Stomach (tissue), 9 donors: ENCODE data around the gene CCNK. TPM values are rescaled to one million over a fixed set of nuclear protein-coding genes. Genes with fewer than 3 reads are reported as not detected.

Source experiments
- DNase-seq, 2 donors: peaks; one replicate each; pipeline versions ENCODE4 v3.0.0 to v3.0.0-alpha.2; 2013 to 2019
- H3K27ac ChIP-seq, 5 donors: fragments of 200-600 bp in 4 of 5; sonication (generic) in 4 of 5; one replicate each; pipeline ENCODE4 v1.5.1; 2013 to 2019; ENCODE audit warnings: mild to moderate bottlenecking in 1 of 5, moderate library complexity in 1 of 5
- H3K27me3 ChIP-seq, 3 donors: fragments of 200-600 bp; sonication (generic); one replicate each; pipeline ENCODE4 v1.5.1; 2017 to 2019; ENCODE audit warnings: mixed run types in 1 of 3
- H3K36me3 ChIP-seq, 4 donors: fragments of 200-600 bp; sonication (generic); 1 replicate in 3 of 4; 2 replicates in 1 of 4; pipeline ENCODE4 v1.5.1; 2016 to 2019
- H3K4me1 ChIP-seq, 4 donors: fragments of 200-600 bp; sonication (generic); one replicate each; pipeline ENCODE4 v1.5.1; 2016 to 2019
- H3K4me3 ChIP-seq, 4 donors: fragments of 200-600 bp; sonication (generic) in 3 of 4; one replicate each; pipeline ENCODE4 v1.5.1; 2016 to 2019; ENCODE audit warnings: mild to moderate bottlenecking in 1 of 4
- H3K9me3 ChIP-seq, 4 donors: fragments of 200-600 bp; sonication (generic); one replicate each; pipeline ENCODE4 v1.5.1; 2016 to 2019
- CTCF ChIP-seq, 7 experiments: fragments of 450-650 bp in 4 of 7; fragments of 200-600 bp in 3 of 7; sonication (generic) in 3 of 7; IDR thresholded peaks; one replicate each; pipeline ENCODE4 v1.5.1; 2016 to 2019; ENCODE audit warnings: antibody characterized with exemption in 7 of 7, control low read depth in 2 of 7, mild to moderate bottlenecking in 1 of 7
- EP300 ChIP-seq: sonication (generic); formaldehyde crosslinking; IDR thresholded peaks from one replicate; pipeline ENCODE4 v1.6.1; 2017; ENCODE audit warnings: antibody characterized with exemption
- POLR2A ChIP-seq, 4 donors: fragments of 450-650 bp; IDR thresholded peaks; one replicate each; pipeline ENCODE4 v1.6.1; 2016; ENCODE audit warnings: antibody characterized with exemption in 4 of 4, control low read depth in 2 of 4, mild to moderate bottlenecking in 1 of 4, moderate library complexity in 1 of 4
- POLR2AphosphoS5 ChIP-seq, 3 donors: sonication (generic); formaldehyde crosslinking; IDR thresholded peaks; one replicate each; pipeline ENCODE4 v1.6.1; 2016; ENCODE audit warnings: antibody characterized with exemption in 3 of 3
- WGBS, 5 donors: extraction: QIAGEN DNeasy Blood & Tissue Kit in 3 of 5; methylation state at CpG; one replicate each; pipeline versions ENCODE4 v1.1.5 to v1.1.7; 2013 to 2018; 5-methylcytosine and 5-hydroxymethylcytosine counted together
- intact Hi-C: fragments of 100-400 bp; cut with DNase I; formaldehyde crosslinking; loops from one replicate; pipeline ENCODE4 v1.15.1; 2023; ENCODE audit warnings: low total_unique reads
- polyA plus RNA-seq, 3 donors: library from polyadenylated mRNA; stranded (reverse); fragments of 200-250 nt; gene quantifications; one replicate each; pipeline ENCODE4 v1.2.3, GENCODE V29; 2013
- total RNA-seq, 5 donors: library from RNA; depleted of rRNA; stranded (reverse); fragments of >200 nt; gene quantifications; one replicate each; pipeline versions ENCODE4 v1.1.0 to v1.2.3, GENCODE V29; 2014 to 2016
- donor health status: healthy with polysubstance abuse.
- donor health status: Bipolar disorder and iron deficiency.
- donor health status: healthy.

The CCNK gene
- total and polyA plus RNA-seq, 8 donors, result 2.3 to 48.3 (median 11.4) TPM

DNA sequence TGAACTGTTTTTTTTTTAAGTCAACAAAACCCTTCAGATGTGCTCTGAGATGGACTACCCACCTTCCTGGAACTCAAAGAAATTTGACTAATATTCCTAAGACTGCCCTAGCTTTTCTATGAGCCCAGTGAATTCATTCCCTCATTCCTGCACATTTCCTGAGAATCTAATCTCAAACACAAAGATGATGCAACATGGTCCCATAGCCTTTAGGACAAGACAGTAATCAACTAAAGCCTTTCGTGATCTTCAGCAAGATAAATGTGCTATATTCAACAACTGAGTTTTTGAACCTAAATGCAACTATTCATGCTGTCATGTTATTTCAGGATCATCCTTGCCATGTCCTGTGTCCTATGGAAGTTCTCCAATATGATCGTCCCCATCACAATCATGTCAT, 5.5 kb upstream of the CCNK start:
- no peak for DNase-seq
- intact Hi-C loops, result no loop called here
- no peak overlapping the region for H3K4me3 ChIP-seq
- H3K36me3 ChIP-seq, result no peaks in the 10 kb centered on the region
- H3K4me1 ChIP-seq, result peaks cover 16 to 69% (median 37%) of the 10 kb centered on the region in 4 donors
- no peaks in the 10 kb centered on the region for H3K27me3 ChIP-seq
- no peak overlapping the region for H3K27ac ChIP-seq
- no peak for TF ChIP-seq EP300
- TF ChIP-seq POLR2AphosphoS5 (IDR thresholded peaks at IDR 0.05), result no peak
- TF ChIP-seq CTCF (IDR thresholded peaks at IDR 0.05), result no peak
- TF ChIP-seq POLR2A (IDR thresholded peaks at IDR 0.05), result no peak
- H3K9me3 ChIP-seq, result no peaks in the 10 kb centered on the region
- 77 to 91% (median 83%) methylated on average over 2 of the region's 2 CpGs for WGBS, 5 donors

- Histone ChIP-seq H3K36me3 (no peaks in the 10 kb centered on the region), H3K4me3 (no peak overlapping the region), H3K27me3 (no peaks in the 10 kb centered on the region), H3K27ac (no peak overlapping the region), H3K4me1 (peaks cover 16 to 69% (median 39%) of the 10 kb centered on the region in 4 donors), H3K9me3 (no peaks in the 10 kb centered on the region)
- no peak for DNase-seq
- intact Hi-C loops, result no loop called here
- no peak for TF ChIP-seq POLR2A (IDR thresholded peaks at IDR 0.05)
- TF ChIP-seq POLR2AphosphoS5 (IDR thresholded peaks at IDR 0.05), result no peak
- no peak for TF ChIP-seq EP300
- TF ChIP-seq CTCF (IDR thresholded peaks at IDR 0.05), result no peak
- 63 to 83% (median 65%) methylated on average over 1 of the region's 1 CpG for WGBS, 5 donors
Measured at GRCh38 chr14:99476864-99477263, 4.3 kb upstream of the CCNK start.

- Histone ChIP-seq H3K9me3 (no peaks in the 10 kb centered on the region), H3K4me3 (no peak overlapping the region), H3K27ac (no peak overlapping the region), H3K27me3 (no peaks in the 10 kb centered on the region), H3K36me3 (no peaks in the 10 kb centered on the region), H3K4me1 (peaks cover 28 to 79% (median 52%) of the 10 kb centered on the region in 4 donors)
- 46 to 59% (median 49%) methylated on average over 4 of the region's 4 CpGs for WGBS, 5 donors
- no peak for DNase-seq
- TF ChIP-seq POLR2AphosphoS5 (IDR thresholded peaks at IDR 0.05) (no peak), EP300 (no peak), POLR2A (IDR thresholded peaks at IDR 0.05) (no peak), CTCF (IDR thresholded peaks at IDR 0.05) (no peak)
- intact Hi-C loops, result no loop called here
Measured at GRCh38 chr14:99478128-99478527, 3.1 kb upstream of the CCNK start.

- 6 to 10% (median 8%) methylated on average over 18 of the region's 18 CpGs for WGBS, 5 donors
- Histone ChIP-seq H3K27me3 (no peaks in the 10 kb centered on the region), H3K4me1 (peaks cover 31 to 81% (median 57%) of the 10 kb centered on the region in 4 donors), H3K9me3 (no peaks in the 10 kb centered on the region), H3K4me3 (peak overlapping the region; percentile 82 to 99 (median 98)), H3K36me3 (no peaks in the 10 kb centered on the region), H3K27ac (peak overlapping the region; percentile 96 to 100 (median 98))
- intact Hi-C loops, result no loop called here
- DNase-seq, result peak in 1 of 2 donors; percentile 24
- TF ChIP-seq POLR2A (IDR thresholded peaks at IDR 0.05) (no peak), POLR2AphosphoS5 (IDR thresholded peaks at IDR 0.05) (no peak), EP300 (no peak), CTCF (IDR thresholded peaks at IDR 0.05) (no peak)
Measured at GRCh38 chr14:99479160-99479905, 1.9 kb upstream of the CCNK start.
